Cardiac fibroblast (primary cell): ENCODE results near the gene KDM1B.
A peak's percentile ranks its signal among the peaks of the same experiment; 100 is the strongest.

Experiments
- DNase-seq, 2 donors: peaks; one replicate each; pipeline versions ENCODE4 v3.0.0 to v3.0.0-alpha.2; 2010; ENCODE audit warnings: low read depth in 2 of 2
- H3K4me3 ChIP-seq, 2 donors: replicated peaks in 1 of 2; 1 replicate in 1 of 2; 2 replicates in 1 of 2; pipeline ENCODE4 v1.5.1; 2011; ENCODE audit warnings: low read depth in 2 of 2, low read length in 2 of 2, mild to moderate bottlenecking in 2 of 2, moderate library complexity in 1 of 2
- TF ChIP-seq, protein P1 (sequence below): IDR thresholded peaks from one replicate; pipeline ENCODE4 v1.5.1; 2011; ENCODE audit warnings: low read depth, mild to moderate bottlenecking, low read length, inconsistent platforms

The KDM1B gene

DNA sequence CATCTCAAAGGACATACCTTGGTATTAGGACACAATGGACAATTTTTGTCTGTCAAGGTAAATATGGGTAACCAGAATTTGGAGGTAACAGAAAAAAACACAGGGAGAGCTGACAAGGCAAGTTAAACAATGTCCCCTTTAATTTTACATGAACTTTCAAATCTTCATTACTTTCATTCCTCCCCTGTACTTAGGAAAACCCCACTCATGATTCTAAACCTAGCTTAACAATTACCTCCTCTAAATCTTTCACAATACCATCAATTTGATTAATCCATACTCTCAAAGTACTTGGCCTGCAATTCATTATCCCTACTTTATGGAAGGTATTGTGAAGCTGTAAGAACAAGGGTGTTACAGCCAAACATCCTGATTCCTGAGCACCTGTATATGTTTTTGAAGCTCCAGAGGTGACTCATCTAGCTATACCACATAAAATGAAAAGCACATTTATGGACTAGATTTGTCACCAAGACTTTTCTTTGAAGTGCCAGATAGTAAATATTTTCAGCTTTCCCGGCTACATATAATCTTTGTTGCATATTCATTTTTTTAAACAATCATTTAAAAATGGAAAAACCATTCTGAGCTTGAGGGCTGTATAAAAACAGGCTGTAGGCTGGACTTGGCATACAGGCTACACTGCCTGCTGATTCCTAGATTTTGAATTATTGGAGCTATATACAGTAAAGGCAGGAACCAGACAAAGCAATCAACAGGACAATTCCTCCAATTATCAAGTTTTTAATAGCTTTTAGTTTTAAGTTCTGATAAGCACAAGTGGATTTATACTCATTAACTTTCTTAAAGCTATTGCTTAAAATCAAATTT lies 86.2 kb downstream of the KDM1B start:
- no peak overlapping the region for H3K4me3 ChIP-seq
- TF ChIP-seq, protein P1, sequence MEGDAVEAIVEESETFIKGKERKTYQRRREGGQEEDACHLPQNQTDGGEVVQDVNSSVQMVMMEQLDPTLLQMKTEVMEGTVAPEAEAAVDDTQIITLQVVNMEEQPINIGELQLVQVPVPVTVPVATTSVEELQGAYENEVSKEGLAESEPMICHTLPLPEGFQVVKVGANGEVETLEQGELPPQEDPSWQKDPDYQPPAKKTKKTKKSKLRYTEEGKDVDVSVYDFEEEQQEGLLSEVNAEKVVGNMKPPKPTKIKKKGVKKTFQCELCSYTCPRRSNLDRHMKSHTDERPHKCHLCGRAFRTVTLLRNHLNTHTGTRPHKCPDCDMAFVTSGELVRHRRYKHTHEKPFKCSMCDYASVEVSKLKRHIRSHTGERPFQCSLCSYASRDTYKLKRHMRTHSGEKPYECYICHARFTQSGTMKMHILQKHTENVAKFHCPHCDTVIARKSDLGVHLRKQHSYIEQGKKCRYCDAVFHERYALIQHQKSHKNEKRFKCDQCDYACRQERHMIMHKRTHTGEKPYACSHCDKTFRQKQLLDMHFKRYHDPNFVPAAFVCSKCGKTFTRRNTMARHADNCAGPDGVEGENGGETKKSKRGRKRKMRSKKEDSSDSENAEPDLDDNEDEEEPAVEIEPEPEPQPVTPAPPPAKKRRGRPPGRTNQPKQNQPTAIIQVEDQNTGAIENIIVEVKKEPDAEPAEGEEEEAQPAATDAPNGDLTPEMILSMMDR: no peak
- peak in 1 of 2 donors; percentile 36 for DNase-seq

- peak; percentile 70 to 96 for DNase-seq
- TF ChIP-seq, protein P1: no peak
- no peak overlapping the region for H3K4me3 ChIP-seq
These were observed 87.0 kb downstream of the KDM1B start for GRCh38 chr6:18242062-18242851.

DNA sequence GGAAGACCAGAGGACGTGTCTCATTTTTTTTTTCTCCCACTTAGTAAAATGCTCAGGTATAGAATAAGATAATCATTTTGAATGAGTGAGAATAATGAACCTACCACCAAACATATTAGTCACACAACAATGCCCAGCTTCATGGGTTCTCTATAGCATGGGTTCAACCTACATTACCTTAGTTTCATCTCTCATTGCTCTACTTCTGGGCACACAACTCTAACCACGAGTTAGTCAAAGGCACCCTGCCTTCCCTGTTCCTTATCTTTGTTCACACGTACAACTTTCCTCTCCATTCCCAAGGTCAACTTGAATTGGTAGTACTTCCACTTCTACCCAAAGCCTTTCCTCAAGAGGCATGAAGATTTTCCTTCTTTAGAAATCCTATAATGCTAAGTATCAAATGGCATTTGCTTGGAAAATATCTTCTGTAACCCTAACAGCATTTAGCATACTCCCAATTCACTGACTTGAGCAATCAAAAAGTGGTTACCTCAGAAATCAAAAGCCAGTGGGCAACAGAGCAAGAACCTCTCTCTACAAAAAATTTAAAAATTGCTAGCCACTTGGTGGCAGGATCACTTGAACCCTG lies 88.2 kb downstream of the KDM1B start:
- H3K4me3 ChIP-seq: no peak overlapping the region
- TF ChIP-seq, protein P1: no peak
- DNase-seq: no peak

DNA sequence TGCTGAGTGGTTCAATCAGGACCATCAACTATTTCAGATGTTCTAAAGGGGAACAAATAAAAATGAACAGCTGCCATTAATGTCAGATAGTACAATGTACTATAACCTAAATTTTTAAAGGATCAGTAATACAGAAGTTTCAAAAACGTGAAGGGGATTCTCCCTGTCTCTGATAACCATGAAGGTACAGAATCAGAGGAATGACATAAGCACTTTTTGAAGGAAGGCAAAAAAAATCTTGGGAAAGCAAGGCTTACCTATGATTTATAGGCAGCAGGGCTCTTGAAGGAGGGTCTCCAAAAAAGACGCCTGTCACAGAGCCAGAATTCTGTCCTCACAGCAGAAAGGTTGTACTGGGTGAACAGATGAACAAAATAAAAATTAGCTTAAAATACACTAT lies 89.0 kb downstream of the KDM1B start:
- no peak for DNase-seq
- no peak overlapping the region for H3K4me3 ChIP-seq
- TF ChIP-seq, protein P1: no peak

DNA sequence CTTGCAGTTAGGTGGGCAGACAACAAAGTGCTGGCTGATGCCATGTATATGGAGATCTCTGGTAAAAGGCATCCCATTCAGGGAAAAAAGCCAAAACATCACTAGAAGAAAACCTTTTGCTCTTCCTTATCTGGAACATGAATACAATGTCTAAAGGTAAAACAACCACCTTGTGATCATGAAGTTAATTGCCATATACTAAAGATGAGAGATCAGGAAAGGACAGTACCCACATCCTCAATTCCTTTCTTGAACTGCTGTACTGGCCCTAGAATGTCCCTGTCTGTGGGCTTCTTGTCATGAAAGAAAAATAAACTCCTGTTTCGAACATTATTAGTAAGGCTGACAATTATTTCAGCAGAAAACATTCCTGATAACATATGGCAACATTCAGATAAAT lies 89.9 kb downstream of the KDM1B start:
- TF ChIP-seq, protein P1: no peak
- H3K4me3 ChIP-seq: no peak overlapping the region
- no peak for DNase-seq

- DNase-seq: no peak
- TF ChIP-seq, protein P1: no peak
- no peak overlapping the region for H3K4me3 ChIP-seq
These were observed 90.4 kb downstream of the KDM1B start for GRCh38 chr6:18245642-18246041.
